Panc1 (cell line): Measurements from ENCODE around the gene ABCG8. TPM values are rescaled to one million over a fixed set of nuclear protein-coding genes. Genes with fewer than 3 reads are reported as not detected.

ENCODE experiments used
- ATAC-seq: fragments of 200-7000 bp; cut with Tn5 transposase; 2 replicates; pipeline ENCODE4 v1.9.1; 2020; ENCODE audit warnings: mild to moderate bottlenecking, moderate library complexity
- Bru-seq: library from RNA; stranded (reverse); fragments of 400-500 nt; gene quantifications from one replicate; lab custom pipeline; 2021; lab: Mats Ljungman, UMichigan
- BruChase-seq, 2 experiments: library from RNA; stranded (reverse); fragments of 400-500 nt; gene quantifications; one replicate each; lab custom pipeline; 2021; lab: Mats Ljungman, UMichigan
- BruUV-seq: library from RNA; stranded (reverse); fragments of 400-500 nt; replicated peaks from 2 replicates; lab custom pipeline; 2021; lab: Mats Ljungman, UMichigan
- CTCF ChIA-PET: fragments of 300-600 bp; sonication (Branson Sonifier 250); formaldehyde crosslinking; loops from one replicate; lab custom pipeline; 2022; ENCODE audit warnings: antibody characterized with exemption; lab: Charles Lee
- POLR2A ChIA-PET: fragments of 300-600 bp; sonication (Branson Sonifier 250); formaldehyde crosslinking; loops from one replicate; lab custom pipeline; 2022; ENCODE audit warnings: antibody characterized with exemption; lab: Charles Lee
- DNase-seq: peaks from one replicate; pipeline ENCODE4 v3.0.0-alpha.2; 2010; ENCODE audit warnings: low read depth, low spot score
- H3K27ac ChIP-seq: 2 replicates; pipeline ENCODE4 v1.5.1; 2011; ENCODE audit warnings: mild to moderate bottlenecking, low read length, inconsistent platforms
- H3K27me3 ChIP-seq: fragments of 200-500 bp; sonication (Bioruptor generic); 2 replicates; pipeline ENCODE4 v1.6.0; 2014; ENCODE audit warnings: low read length, inconsistent platforms; ENCODE audit not compliant: control insufficient read depth, insufficient read depth
- H3K36me3 ChIP-seq: fragments of 200-500 bp; sonication (Bioruptor generic); 2 replicates; pipeline ENCODE4 v1.5.1; 2014; ENCODE audit warnings: inconsistent platforms, mild to moderate bottlenecking, low read length, moderate library complexity; ENCODE audit not compliant: control insufficient read depth, insufficient read depth
- H3K4me1 ChIP-seq: 2 replicates; pipeline ENCODE4 v1.5.1; 2011; ENCODE audit warnings: inconsistent platforms, mild to moderate bottlenecking, low read length, moderate library complexity; ENCODE audit not compliant: control insufficient read depth, insufficient read depth
- H3K4me3 ChIP-seq, 2 experiments: 2 replicates each; pipeline ENCODE4 v1.5.1; 2011 to 2012; ENCODE audit warnings: low read depth in 2 of 2, low read length in 2 of 2, mild to moderate bottlenecking in 2 of 2, inconsistent platforms in 1 of 2, moderate library complexity in 1 of 2
- H3K9me3 ChIP-seq: fragments of 200-500 bp; sonication (Bioruptor generic); 2 replicates; pipeline ENCODE4 v1.5.1; 2014; ENCODE audit warnings: low read depth, mild to moderate bottlenecking, inconsistent platforms, low read length, moderate library complexity; ENCODE audit not compliant: control insufficient read depth, insufficient read depth
- CTCF ChIP-seq: fragments of 450-650 bp; IDR thresholded peaks from 2 replicates; pipeline ENCODE4 v1.5.1; 2017; ENCODE audit warnings: mild to moderate bottlenecking
- POLR2AphosphoS5 ChIP-seq: IDR thresholded peaks from 2 replicates; pipeline ENCODE4 v1.6.1; 2012; ENCODE audit warnings: mild to moderate bottlenecking, low read depth, low read length, moderate library complexity
- SIN3A ChIP-seq: IDR thresholded peaks from 2 replicates; pipeline ENCODE4 v1.6.1; 2012; ENCODE audit warnings: low read depth, mild to moderate bottlenecking, low read length, moderate library complexity, borderline replicate concordance; ENCODE audit not compliant: insufficient read depth
- TCF7L2 ChIP-seq: IDR thresholded peaks from 2 replicates; pipeline ENCODE4 v1.6.1; 2011; ENCODE audit warnings: mild to moderate bottlenecking, low read depth, low read length, inconsistent platforms
- in situ Hi-C: cut with HindIII; loops from 2 replicates; pipeline ENCODE4 v1.10.0; 2016; ENCODE audit warnings: low sequenced_read_pairs, low pct_unique_long_range_greater_than_20kb
- intact Hi-C: fragments of 100-400 bp; cut with micrococcal nuclease; formaldehyde crosslinking; loops from one replicate; pipeline ENCODE4 v1.10.0; 2022; ENCODE audit not compliant: unreplicated experiment
- long read RNA-seq: library from polyadenylated mRNA; unstranded; transcript quantifications from one replicate; pipeline ENCODE4 v2.0.0, GENCODE V29; 2021; ENCODE audit not compliant: unreplicated experiment
- polyA plus RNA-seq: library from polyadenylated mRNA; unstranded; fragments of >200 nt; gene quantifications from one replicate; pipeline ENCODE4 v1.2.1, GENCODE V29; 2012; ENCODE audit warnings: missing spikeins; ENCODE audit not compliant: insufficient read length
- total RNA-seq: library from RNA; stranded (reverse); gene quantifications from one replicate; pipeline ENCODE4 v1.2.1, GENCODE V29; 2021; ENCODE audit not compliant: unreplicated experiment
- TF ChIP-seq, protein P1 (sequence below), 2 experiments: IDR thresholded peaks; 2 replicates each; pipeline ENCODE4 v1.6.1; 2011 to 2012; ENCODE audit warnings: low read depth in 2 of 2, control low read depth in 1 of 2, low read length in 1 of 2, mild to moderate bottlenecking in 1 of 2, moderate library complexity in 1 of 2; ENCODE audit not compliant: insufficient read depth in 1 of 2

The ABCG8 gene
- total RNA-seq, result 0.03 TPM
- 0.15 TPM for polyA plus RNA-seq
- percentile 7 among the genes with signal in this experiment for Bru-seq, nascent RNA
- percentile 11 among the genes with signal in this experiment for BruChase-seq, experiment 1, labeled RNA remaining after a 2-hour chase
- BruChase-seq, experiment 2, labeled RNA remaining after a 6-hour chase, result percentile 2 among the genes with signal in this experiment
- long read RNA-seq, result 0 reads

DNA sequence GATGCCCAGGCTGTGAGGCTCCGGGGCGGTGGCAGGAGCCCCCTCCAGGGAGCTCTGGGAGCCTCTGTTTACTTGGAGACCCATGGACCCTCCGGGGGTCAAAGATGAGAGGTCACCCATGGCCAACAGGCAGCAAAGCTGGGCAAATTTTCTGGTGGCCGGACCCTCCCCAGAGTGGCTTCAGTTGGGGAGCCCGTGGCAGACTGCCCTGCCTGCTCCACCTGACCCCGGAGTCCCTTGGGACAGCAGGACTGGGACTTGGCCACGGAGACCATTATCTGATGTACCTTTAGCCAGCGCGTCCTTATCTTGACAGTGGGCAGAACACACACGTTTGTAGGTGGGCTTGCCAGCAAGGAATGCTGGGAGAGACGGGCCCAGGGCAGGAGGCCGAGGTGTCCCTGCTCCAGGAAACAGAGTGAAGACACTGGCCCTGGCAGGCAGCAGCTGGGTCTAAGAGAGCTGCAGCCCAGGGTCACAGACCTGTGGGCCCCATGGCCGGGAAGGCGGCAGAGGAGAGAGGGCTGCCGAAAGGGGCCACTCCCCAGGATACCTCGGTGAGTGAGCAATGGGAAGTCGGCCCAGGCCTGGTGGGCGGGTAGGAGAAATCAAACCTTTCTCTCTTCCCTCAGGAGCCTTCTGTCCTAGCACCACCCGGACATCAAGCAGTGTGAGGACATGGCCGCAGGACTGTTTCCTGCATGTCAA is at the start of gene ABCG8, which contains the start of gene ABCG5:
Gene ABCG8, plus strand, starts transcription at position 412 of the 708 bp plus-strand sequence. Its CDS starts 83 bp downstream, at position 495.
Gene ABCG5, minus strand, starts transcription at position 280 of the 708 bp plus-strand sequence. Its CDS starts 160 bp downstream, at position 120.
- Histone ChIP-seq H3K4me1 (no peaks in the 10 kb centered on the region), H3K27me3 (no peaks in the 10 kb centered on the region), H3K9me3 (no peaks in the 10 kb centered on the region), H3K36me3 (no peaks in the 10 kb centered on the region), H3K27ac (no peak within 1 kb of the TSS), H3K4me3 (no peak within 1 kb of the TSS)
- in situ Hi-C loops (no loop called here), intact Hi-C loops (no loop called here)
- ATAC-seq (no peak), DNase-seq (no peak)
- no TSS peak for BruUV-seq
- ChIA-PET POLR2A (no interaction called here), CTCF (no interaction called here)
- TF ChIP-seq POLR2AphosphoS5 (no peak), CTCF (no peak), SIN3A (no peak), TCF7L2 (no peak)
- TF ChIP-seq, protein P1, sequence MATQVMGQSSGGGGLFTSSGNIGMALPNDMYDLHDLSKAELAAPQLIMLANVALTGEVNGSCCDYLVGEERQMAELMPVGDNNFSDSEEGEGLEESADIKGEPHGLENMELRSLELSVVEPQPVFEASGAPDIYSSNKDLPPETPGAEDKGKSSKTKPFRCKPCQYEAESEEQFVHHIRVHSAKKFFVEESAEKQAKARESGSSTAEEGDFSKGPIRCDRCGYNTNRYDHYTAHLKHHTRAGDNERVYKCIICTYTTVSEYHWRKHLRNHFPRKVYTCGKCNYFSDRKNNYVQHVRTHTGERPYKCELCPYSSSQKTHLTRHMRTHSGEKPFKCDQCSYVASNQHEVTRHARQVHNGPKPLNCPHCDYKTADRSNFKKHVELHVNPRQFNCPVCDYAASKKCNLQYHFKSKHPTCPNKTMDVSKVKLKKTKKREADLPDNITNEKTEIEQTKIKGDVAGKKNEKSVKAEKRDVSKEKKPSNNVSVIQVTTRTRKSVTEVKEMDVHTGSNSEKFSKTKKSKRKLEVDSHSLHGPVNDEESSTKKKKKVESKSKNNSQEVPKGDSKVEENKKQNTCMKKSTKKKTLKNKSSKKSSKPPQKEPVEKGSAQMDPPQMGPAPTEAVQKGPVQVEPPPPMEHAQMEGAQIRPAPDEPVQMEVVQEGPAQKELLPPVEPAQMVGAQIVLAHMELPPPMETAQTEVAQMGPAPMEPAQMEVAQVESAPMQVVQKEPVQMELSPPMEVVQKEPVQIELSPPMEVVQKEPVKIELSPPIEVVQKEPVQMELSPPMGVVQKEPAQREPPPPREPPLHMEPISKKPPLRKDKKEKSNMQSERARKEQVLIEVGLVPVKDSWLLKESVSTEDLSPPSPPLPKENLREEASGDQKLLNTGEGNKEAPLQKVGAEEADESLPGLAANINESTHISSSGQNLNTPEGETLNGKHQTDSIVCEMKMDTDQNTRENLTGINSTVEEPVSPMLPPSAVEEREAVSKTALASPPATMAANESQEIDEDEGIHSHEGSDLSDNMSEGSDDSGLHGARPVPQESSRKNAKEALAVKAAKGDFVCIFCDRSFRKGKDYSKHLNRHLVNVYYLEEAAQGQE (IDR thresholded peaks at IDR 0.05; ENCODE audit: insufficient read depth in 1 of 2, low read depth in 2 of 2, low read length in 1 of 2), result no peak

GRCh38 chr2:43790147-43790546 is 48.6 kb upstream of the ABCG8 start:
- no peak overlapping the region for H3K27ac ChIP-seq
- intact Hi-C loops, result no loop called here
- H3K36me3 ChIP-seq, result no peaks in the 10 kb centered on the region
- H3K4me3 ChIP-seq, result no peak overlapping the region
- ATAC-seq, result no peak
- CTCF ChIA-PET, result interaction anchor here (0.5 kb wide), 1 partner anchor 710 kb away, joined by 3 read pairs; no protein-coding TSS in a partner anchor
- TF ChIP-seq TCF7L2, result no peak
- TF ChIP-seq SIN3A, result no peak
- DNase-seq, result no peak
- H3K27me3 ChIP-seq, result no peaks in the 10 kb centered on the region
- no TSS peak for BruUV-seq
- in situ Hi-C loops, result no loop called here
- H3K4me1 ChIP-seq, result no peaks in the 10 kb centered on the region
- POLR2A ChIA-PET, result interaction anchor here (0.7 kb wide), 1 partner anchor 54 kb away, joined by 3 read pairs; no protein-coding TSS in a partner anchor
- H3K9me3 ChIP-seq, result no peaks in the 10 kb centered on the region
